H1 (cell line): ENCODE measurements around the gene TOMM5. TPM values are rescaled to one million over a fixed set of nuclear protein-coding genes. Genes with fewer than 3 reads are reported as not detected.

Experiments used
- CTCF ChIA-PET: fragments of 300-600 bp; sonication (Branson Sonifier 250); formaldehyde crosslinking; loops from one replicate; lab custom pipeline; 2021; ENCODE audit not compliant: partially characterized antibody; lab: Charles Lee
- POLR2A ChIA-PET: fragments of 300-600 bp; sonication (Branson Sonifier 250); formaldehyde crosslinking; loops from one replicate; lab custom pipeline; 2021; ENCODE audit warnings: inconsistent platforms; ENCODE audit not compliant: partially characterized antibody; lab: Charles Lee
- DNase-seq, 2 experiments: peaks; one replicate each; pipeline versions ENCODE4 v3.0.0 to v3.0.0-alpha.2; 2010 to 2022; ENCODE audit warnings: low spot score in 2 of 2, low read depth in 1 of 2, mixed read lengths in 1 of 2
- FAIRE-seq: peaks from 2 replicates; lab custom pipeline; 2011; peaks lifted over from hg19 to GRCh38; lab: Jason Lieb, UNC
- H2AFZ ChIP-seq: 2 replicates; pipeline ENCODE4 v1.8.1; 2012; ENCODE audit warnings: low read length, inconsistent platforms
- H2AK5ac ChIP-seq: 2 replicates; pipeline ENCODE4 v1.6.1; 2013; ENCODE audit warnings: low read depth, low read length
- H2BK120ac ChIP-seq: replicated peaks from 2 replicates; pipeline ENCODE3; 2013; ENCODE audit warnings: low read depth, low read length, inconsistent platforms
- H2BK12ac ChIP-seq: 2 replicates; pipeline ENCODE4 v1.6.1; 2013; ENCODE audit warnings: low read depth, low read length
- H2BK15ac ChIP-seq: 2 replicates; pipeline ENCODE4 v1.6.1; 2013; ENCODE audit warnings: low read length
- H2BK20ac ChIP-seq: 2 replicates; pipeline ENCODE4 v1.6.1; 2013; ENCODE audit warnings: low read length
- H2BK5ac ChIP-seq: 2 replicates; pipeline ENCODE4 v1.6.1; 2013; ENCODE audit warnings: low read depth, low read length
- H3K14ac ChIP-seq: 2 replicates; pipeline ENCODE4 v1.6.1; 2013; ENCODE audit warnings: inconsistent platforms; ENCODE audit not compliant: insufficient read length
- H3K18ac ChIP-seq: 2 replicates; pipeline ENCODE4 v1.6.1; 2013; ENCODE audit warnings: low read length; ENCODE audit errors: extremely low read depth
- H3K23ac ChIP-seq: 2 replicates; pipeline ENCODE4 v1.6.1; 2013; ENCODE audit warnings: inconsistent platforms; ENCODE audit not compliant: insufficient read length
- H3K23me2 ChIP-seq: 2 replicates; pipeline ENCODE4 v1.6.1; 2013; ENCODE audit warnings: low read depth, low read length
- H3K27ac ChIP-seq: 2 replicates; pipeline ENCODE4 v1.6.1; 2011; ENCODE audit warnings: low read depth, low read length, inconsistent platforms
- H3K27me3 ChIP-seq, 4 experiments: replicated peaks in 1 of 4; 1 replicate in 1 of 4; 2 replicates in 3 of 4; pipeline versions ENCODE4 v1.6.1 to v1.8.1; 2011 to 2013; ENCODE audit warnings: low read length in 3 of 4, mild to moderate bottlenecking in 3 of 4, inconsistent platforms in 2 of 4, mixed read lengths in 2 of 4, moderate library complexity in 1 of 4; ENCODE audit not compliant: control insufficient read depth in 3 of 4, insufficient read depth in 3 of 4; ENCODE audit errors: extremely low read depth in 1 of 4
- H3K36me3 ChIP-seq, 4 experiments: 2 replicates each; pipeline versions ENCODE4 v1.6.1 to v1.8.1; 2011 to 2013; ENCODE audit warnings: mild to moderate bottlenecking in 4 of 4, low read length in 3 of 4, moderate library complexity in 2 of 4, control low read depth in 1 of 4, inconsistent platforms in 1 of 4; ENCODE audit not compliant: insufficient read depth in 4 of 4, control insufficient read depth in 2 of 4
- H3K4ac ChIP-seq: replicated peaks from 2 replicates; pipeline ENCODE3; 2013; ENCODE audit warnings: low read length, low read depth, mixed read lengths, inconsistent platforms; ENCODE audit not compliant: insufficient read length
- H3K4me1 ChIP-seq, 4 experiments: replicated peaks in 1 of 4; 1 replicate in 1 of 4; 2 replicates in 3 of 4; pipeline versions ENCODE4 v1.6.1 to v1.8.1; 2011 to 2013; ENCODE audit warnings: low read length in 3 of 4, inconsistent platforms in 2 of 4, mixed read lengths in 1 of 4; ENCODE audit not compliant: insufficient read depth in 4 of 4, control insufficient read depth in 3 of 4
- H3K4me2 ChIP-seq, 2 experiments: 2 replicates each; pipeline versions ENCODE4 v1.6.1 to v1.8.1; 2011 to 2013; ENCODE audit warnings: low read depth in 2 of 2, low read length in 2 of 2, control low read depth in 1 of 2, inconsistent platforms in 1 of 2, mild to moderate bottlenecking in 1 of 2; ENCODE audit not compliant: insufficient read depth in 1 of 2
- H3K4me3 ChIP-seq, 4 experiments: fragments of 200-600, 300-600 bp in 1 of 4; sonication (generic), shearing (Covaris generic), sonication (Bioruptor Twin) in 1 of 4; 2 replicates each; pipeline versions ENCODE4 v1.5.1 to v1.8.1; 2011 to 2016; ENCODE audit warnings: low read length in 4 of 4, low read depth in 3 of 4, control low read depth in 2 of 4, inconsistent platforms in 2 of 4, mild to moderate bottlenecking in 2 of 4, mixed read lengths in 1 of 4, moderate library complexity in 1 of 4; ENCODE audit not compliant: insufficient read depth in 2 of 4; ENCODE audit errors: extremely low read depth in 1 of 4
- H3K56ac ChIP-seq: replicated peaks from 2 replicates; pipeline ENCODE3; 2013; ENCODE audit warnings: low read depth, mild to moderate bottlenecking, mixed read lengths, low read length, inconsistent platforms; ENCODE audit not compliant: insufficient read length
- H3K79me1 ChIP-seq: 2 replicates; pipeline ENCODE4 v1.6.1; 2013; ENCODE audit warnings: low read depth, low read length, control low read depth
- H3K79me2 ChIP-seq, 2 experiments: 2 replicates each; pipeline versions ENCODE4 v1.6.1 to v1.8.1; 2012 to 2013; ENCODE audit warnings: low read length in 2 of 2, mild to moderate bottlenecking in 2 of 2, inconsistent platforms in 1 of 2; ENCODE audit not compliant: insufficient read depth in 2 of 2, control insufficient read depth in 1 of 2
- H3K9ac ChIP-seq, 4 experiments: replicated peaks in 1 of 4; 1 replicate in 1 of 4; 2 replicates in 3 of 4; pipeline versions ENCODE4 v1.6.1 to v1.8.1; 2011 to 2013; ENCODE audit warnings: low read depth in 3 of 4, low read length in 3 of 4, control low read depth in 2 of 4, mild to moderate bottlenecking in 2 of 4, moderate library complexity in 2 of 4, inconsistent platforms in 1 of 4; ENCODE audit errors: extremely low read depth in 1 of 4
- H3K9me3 ChIP-seq, 2 experiments: 2 replicates each; pipeline versions ENCODE4 v1.6.1 to v1.8.1; 2012 to 2013; ENCODE audit warnings: mild to moderate bottlenecking in 2 of 2, moderate library complexity in 2 of 2, control low read depth in 1 of 2, inconsistent platforms in 1 of 2, low read depth in 1 of 2, low read length in 1 of 2, mixed read lengths in 1 of 2; ENCODE audit not compliant: insufficient read depth in 2 of 2
- H4K20me1 ChIP-seq, 2 experiments: replicated peaks in 1 of 2; 2 replicates each; pipeline versions ENCODE3 to v1.8.1; 2011 to 2013; ENCODE audit warnings: inconsistent platforms in 2 of 2, low read length in 2 of 2, mild to moderate bottlenecking in 1 of 2; ENCODE audit not compliant: insufficient read depth in 2 of 2, control insufficient read depth in 1 of 2
- H4K5ac ChIP-seq: 2 replicates; pipeline ENCODE4 v1.6.1; 2013; ENCODE audit warnings: low read length, low read depth, mixed read lengths, inconsistent platforms; ENCODE audit not compliant: insufficient read length
- H4K8ac ChIP-seq: 2 replicates; pipeline ENCODE4 v1.8.0; 2013; ENCODE audit warnings: mild to moderate bottlenecking, moderate library complexity, low read length, inconsistent platforms; ENCODE audit not compliant: insufficient read depth; ENCODE audit errors: extremely low read depth
- H4K91ac ChIP-seq: replicated peaks from 2 replicates; pipeline ENCODE3; 2013; ENCODE audit warnings: low read length, mixed read lengths, inconsistent platforms; ENCODE audit not compliant: insufficient read length
- ASH2L ChIP-seq: fragments of 200-600, 300-600 bp; sonication (generic); IDR thresholded peaks from one replicate; pipeline ENCODE4 v1.7.1; 2017; ENCODE audit warnings: low read length
- ATF2 ChIP-seq: IDR thresholded peaks from 2 replicates; pipeline ENCODE4 v1.6.1; 2012; ENCODE audit warnings: low read length, inconsistent platforms
- CBX8 ChIP-seq: fragments of 300-800, 300-1000 bp; sonication (generic); IDR thresholded peaks from 2 replicates; pipeline ENCODE4 v1.7.1; 2016; ENCODE audit warnings: low read depth, low read length, borderline replicate concordance
- E2F6 ChIP-seq: IDR thresholded peaks from 2 replicates; pipeline ENCODE4 v1.6.1; 2012; ENCODE audit warnings: inconsistent platforms
- HDAC6 ChIP-seq: IDR thresholded peaks from one replicate; pipeline ENCODE4 v1.7.1; 2012; ENCODE audit warnings: low read depth, mild to moderate bottlenecking, inconsistent platforms, low read length, moderate library complexity
- KDM4A ChIP-seq: IDR thresholded peaks from one replicate; pipeline ENCODE4 v1.7.1; 2012; ENCODE audit warnings: low read depth, mild to moderate bottlenecking, moderate library complexity, low read length, inconsistent platforms; ENCODE audit not compliant: severe bottlenecking
- KDM5A ChIP-seq: fragments of 200-600 bp; IDR thresholded peaks from 2 replicates; pipeline ENCODE4 v1.7.1; 2012; ENCODE audit warnings: mild to moderate bottlenecking, low read length, inconsistent platforms, mixed read lengths
- POLR2AphosphoS5 ChIP-seq: IDR thresholded peaks from 2 replicates; pipeline ENCODE4 v1.6.1; 2011; ENCODE audit warnings: low read depth, low read length
- SAP30 ChIP-seq: fragments of 300-600 bp; sonication (generic); IDR thresholded peaks from 2 replicates; pipeline ENCODE4 v1.7.1; 2012; ENCODE audit warnings: low read length, moderate library complexity, mild to moderate bottlenecking, inconsistent platforms; ENCODE audit not compliant: insufficient read depth, insufficient replicate concordance
- SIN3A ChIP-seq, 2 experiments: IDR thresholded peaks in 1 of 2; conservative IDR thresholded peaks in 1 of 2; 2 replicates each; pipeline ENCODE4 v1.6.1; 2011 to 2012; ENCODE audit warnings: low read length in 2 of 2, improper control_type of control experiment in 1 of 2, low read depth in 1 of 2, mild to moderate bottlenecking in 1 of 2
- SRF ChIP-seq: IDR thresholded peaks from 2 replicates; pipeline ENCODE4 v1.6.1; 2011; ENCODE audit warnings: mild to moderate bottlenecking, low read depth, low read length, moderate library complexity
- TAF7 ChIP-seq: optimal IDR thresholded peaks from 2 replicates; pipeline ENCODE3; 2011; ENCODE audit warnings: low read depth, mild to moderate bottlenecking, inconsistent platforms, low read length, moderate library complexity, borderline replicate concordance
- WGBS, 2 experiments: shearing (Covaris generic) in 1 of 2; methylation state at CpG; one replicate each; pipeline versions ENCODE4 v1.1.6 to v1.1.7; 2013 to 2015; ENCODE audit warnings: low lambda C conversion rate in 2 of 2, mixed read lengths in 2 of 2, inconsistent platforms in 1 of 2, low coverage in 1 of 2, missing lambda C conversion rate in 1 of 2; ENCODE audit not compliant: insufficient replicate concordance in 2 of 2, insufficient coverage in 1 of 2, insufficient read length in 1 of 2; ENCODE audit errors: extremely low coverage in 1 of 2, missing lambda C conversion rate in 1 of 2; 5-methylcytosine and 5-hydroxymethylcytosine counted together
- polyA plus RNA-seq, 7 experiments: library from polyadenylated mRNA; depleted of rRNA in 3 of 7; stranded (reverse) in 5 of 7; unstranded in 2 of 7; fragments of >200 nt in 5 of 7; fragments of 200-250 nt in 2 of 7; gene quantifications; 1 replicate in 5 of 7; 2 replicates in 1 of 7; 4 replicates in 1 of 7; pipeline versions ENCODE4 v1.2.1 to v1.2.3, GENCODE V29; 2011 to 2013; ENCODE audit warnings: missing spikeins in 2 of 7, mixed read lengths in 2 of 7
- total RNA-seq: library from RNA; stranded (reverse); fragmentation: NEBNext Ultra II Directional; extraction: Animal tissue kit (Norgen Biotek cat#: 25700); gene quantifications from 2 replicates; pipeline ENCODE4 v1.2.1, GENCODE V29; 2021

Gene TOMM5
- total and polyA plus RNA-seq, 2 of the 8 experiments (the other 6 are each of a cell fraction or from before 2014, with no cell fraction given), result 171 to 174 TPM

- Histone ChIP-seq H3K36me3 (peaks cover 0 to 17% (median 4%) of the 10 kb centered on the region in 4 experiments; a peak in 6 of 8 replicates), H2AFZ (no peak overlapping the region), H2BK120ac (no peak overlapping the region), H3K18ac (no peak overlapping the region), H3K4ac (no peak overlapping the region), H3K4me1 (no peaks in the 10 kb centered on the region), H4K5ac (no peak overlapping the region), H3K79me2 (no peaks in the 10 kb centered on the region), H2BK20ac (no peak overlapping the region), H3K14ac (no peak overlapping the region), H2AK5ac (no peak overlapping the region), H3K4me3 (no peak overlapping the region), H3K79me1 (no peaks in the 10 kb centered on the region), H3K23me2 (no peaks in the 10 kb centered on the region), H4K8ac (no peak overlapping the region), H3K56ac (no peak overlapping the region), H3K23ac (no peak overlapping the region), H3K4me2 (no peak overlapping the region), H2BK15ac (no peak overlapping the region), H3K27me3 (no peaks in the 10 kb centered on the region), H3K9ac (no peak overlapping the region), H2BK12ac (no peak overlapping the region), H4K20me1 (peaks cover 0 to 7% of the 10 kb centered on the region in 2 experiments), H4K91ac (no peak overlapping the region), H2BK5ac (no peak overlapping the region), H3K9me3 (no peaks in the 10 kb centered on the region), H3K27ac (no peak overlapping the region)
- WGBS, 2 experiments, result 88% methylated on average over 1 of the region's 6 CpGs; no CpG with 5 or more reads in 1 of the 2 experiments
- CTCF ChIA-PET, result no interaction called here
- POLR2A ChIA-PET, result no interaction called here
- no peak for DNase-seq
- no peak for FAIRE-seq
- TF ChIP-seq ASH2L (no peak), HDAC6 (no peak), POLR2AphosphoS5 (no peak), CBX8 (no peak), ATF2 (no peak), E2F6 (no peak), SAP30 (no peak), TAF7 (no peak), KDM4A (no peak), SIN3A (conservative IDR thresholded peaks at IDR 0.05 in 1 of 2, IDR thresholded peaks at IDR 0.05 in 1 of 2; ENCODE audit: low read depth in 1 of 2, low read length in 2 of 2) (no peak), SRF (no peak), KDM5A (no peak)
Measured at GRCh38 chr9:37542488-37542887, 49.9 kb downstream of the TOMM5 start.
